Glomerular endothelial cell (primary cell): ENCODE data around the gene NR3C2. TPM values are rescaled to one million over a fixed set of nuclear protein-coding genes. Genes with fewer than 3 reads are reported as not detected.
A peak's percentile ranks its signal among the peaks of the same experiment; 100 is the strongest.

Experiments
- DNase-seq: peaks from one replicate; pipeline ENCODE4 v3.0.0-alpha.2; 2011; ENCODE audit warnings: low read depth, low spot score; ENCODE audit errors: extremely low read depth
- total RNA-seq: library from RNA; depleted of rRNA; stranded (reverse); fragments of >200 nt; gene quantifications from 2 replicates; pipeline ENCODE4 v1.2.3, GENCODE V29; 2015

NR3C2 gene
- total RNA-seq: 5.2 and 6.4 TPM in 2 replicates

GRCh38 chr4:148441986-148442831 lies at the start of gene NR3C2:
Gene NR3C2 (minus strand): TSS chr4:148442414.
- peak; percentile 91 for DNase-seq

- no peak for DNase-seq
These were observed 45.0 kb upstream of the NR3C2 start for GRCh38 chr4:148487181-148487580.

DNA sequence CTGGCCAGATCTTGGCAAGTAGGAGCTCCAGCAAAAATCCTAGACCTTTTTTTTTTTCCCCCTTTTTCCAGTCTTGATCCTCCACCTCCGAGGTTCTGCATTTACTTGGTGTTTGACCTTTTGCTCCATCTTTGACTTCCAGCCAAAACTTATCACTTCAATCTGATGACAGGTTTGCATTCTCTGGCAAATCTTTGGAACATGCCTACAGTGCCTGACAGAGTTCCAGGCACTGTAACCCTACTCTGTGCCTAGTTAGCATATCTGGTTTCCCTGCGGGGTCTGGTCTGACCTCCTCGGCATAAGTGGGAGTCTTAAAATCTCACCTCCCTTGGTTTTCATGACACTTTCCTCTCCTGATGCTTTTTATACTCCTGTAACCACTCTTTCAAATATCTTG lies 39.4 kb upstream of the NR3C2 start:
- DNase-seq: no peak

DNA sequence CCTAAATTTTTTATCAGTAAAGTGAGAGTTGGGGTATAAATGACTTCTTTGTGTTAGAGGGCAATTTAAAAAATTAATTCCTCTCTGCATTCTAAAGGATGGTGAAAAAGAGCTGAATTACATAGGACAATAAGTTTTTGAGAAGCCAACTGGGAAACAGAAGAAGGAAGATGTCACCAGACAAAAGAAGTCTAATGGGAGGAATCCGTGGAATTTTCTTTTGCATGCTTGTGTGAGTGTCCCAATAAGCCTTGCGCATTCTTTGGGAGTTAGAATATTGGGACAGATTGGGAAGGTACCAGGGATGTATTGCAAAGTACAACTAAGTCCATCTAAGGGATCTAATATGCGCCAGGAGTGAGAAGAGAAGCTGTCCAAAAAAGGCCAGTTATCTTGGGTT lies 35.1 kb upstream of the NR3C2 start:
- DNase-seq: no peak

- no peak for DNase-seq
These were observed 27.7 kb upstream of the NR3C2 start for GRCh38 chr4:148469938-148470337.

- DNase-seq: no peak
These were observed 12.6 kb upstream of the NR3C2 start for GRCh38 chr4:148454835-148455234.

- DNase-seq: no peak
These were observed 11.6 kb upstream of the NR3C2 start for GRCh38 chr4:148453833-148454232.

GRCh38 chr4:148452970-148453369 lies 10.8 kb upstream of the NR3C2 start:
- DNase-seq: no peak

GRCh38 chr4:148449921-148450320 lies 7.7 kb upstream of the NR3C2 start:
- no peak for DNase-seq

GRCh38 chr4:148448141-148448540 lies 5.9 kb upstream of the NR3C2 start:
- DNase-seq: no peak

- DNase-seq: no peak
These were observed 5.5 kb upstream of the NR3C2 start for GRCh38 chr4:148447681-148448080.

- no peak for DNase-seq
These were observed 3.7 kb upstream of the NR3C2 start for GRCh38 chr4:148445860-148446330.

DNA sequence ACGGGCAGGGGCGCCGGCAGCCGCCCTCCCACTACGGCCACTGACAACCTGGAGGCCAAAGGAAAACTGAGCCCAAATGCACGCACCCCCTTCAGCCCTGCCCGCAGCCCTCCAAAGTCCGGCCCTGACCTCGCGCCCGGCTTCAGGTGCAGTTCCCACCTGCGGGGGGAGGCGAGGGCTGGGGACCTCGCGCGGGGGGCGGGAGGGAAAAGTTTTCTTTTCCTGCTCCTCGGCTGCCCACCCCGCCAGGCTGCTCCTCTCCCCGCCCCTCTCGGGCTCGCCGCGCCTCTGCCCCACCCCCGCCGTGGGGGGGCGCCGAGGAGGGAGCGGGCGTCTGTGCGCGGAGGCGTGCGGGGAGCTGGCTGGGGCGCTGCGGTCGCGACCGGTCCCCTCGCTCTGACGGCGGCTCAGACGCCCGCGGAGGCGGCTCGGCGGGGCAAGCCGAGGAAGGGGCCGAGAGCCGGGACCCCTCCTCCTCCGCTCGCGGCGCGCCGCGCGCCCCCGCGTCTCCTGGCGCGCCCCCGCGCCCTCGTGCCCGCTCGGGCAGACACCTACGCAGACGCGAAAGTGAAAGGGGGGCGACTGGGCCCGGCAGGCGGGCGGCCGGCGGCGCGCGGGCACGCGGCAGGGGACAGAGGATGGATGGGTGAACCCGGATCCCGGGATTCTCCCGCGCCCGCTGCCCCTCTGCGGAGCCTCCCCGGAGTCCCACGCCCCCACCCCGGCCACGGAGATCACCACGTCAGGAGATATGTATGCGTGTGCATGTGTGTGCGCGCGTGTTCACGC lies 3.1 kb upstream of the NR3C2 start:
- DNase-seq: no peak

DNA sequence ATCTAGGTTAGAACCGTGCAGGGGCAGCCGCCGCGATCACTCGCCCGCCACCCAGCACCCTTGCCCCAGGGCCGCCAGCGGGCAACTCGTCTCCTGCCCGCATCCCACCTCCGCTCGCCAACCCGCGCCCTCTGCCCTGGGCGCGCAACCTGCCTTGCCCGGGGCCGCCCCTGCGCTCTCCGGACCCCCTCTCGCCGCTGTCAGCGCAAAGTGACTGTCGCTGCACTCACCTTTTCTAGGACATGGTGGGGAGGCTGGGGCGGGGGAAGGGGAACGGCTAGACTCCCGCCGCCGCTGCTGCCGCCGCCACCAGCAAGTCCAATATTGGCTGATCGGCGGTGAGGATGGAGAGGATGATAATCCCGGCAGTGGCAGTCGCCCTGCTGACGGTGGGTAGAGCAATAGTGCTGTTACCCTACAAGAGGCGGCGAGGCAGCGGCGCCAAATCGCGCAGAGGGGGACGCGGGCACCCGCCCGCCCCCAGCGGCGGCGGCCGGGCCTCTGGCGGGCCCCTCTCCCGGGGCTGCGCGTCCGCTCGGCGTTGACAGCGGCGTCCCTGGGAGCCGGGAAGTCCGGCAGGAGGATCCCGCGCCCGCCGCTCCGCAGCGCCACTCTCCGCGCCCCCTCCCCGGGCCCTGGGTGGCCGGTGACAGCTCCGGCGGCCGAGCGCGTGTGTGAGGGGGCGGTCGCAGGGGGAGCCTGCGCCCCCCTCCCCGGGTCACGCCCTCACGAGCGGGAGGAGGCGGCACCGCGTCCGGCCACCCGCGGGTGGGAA lies 2.3 kb upstream of the NR3C2 start:
- DNase-seq: no peak

DNA sequence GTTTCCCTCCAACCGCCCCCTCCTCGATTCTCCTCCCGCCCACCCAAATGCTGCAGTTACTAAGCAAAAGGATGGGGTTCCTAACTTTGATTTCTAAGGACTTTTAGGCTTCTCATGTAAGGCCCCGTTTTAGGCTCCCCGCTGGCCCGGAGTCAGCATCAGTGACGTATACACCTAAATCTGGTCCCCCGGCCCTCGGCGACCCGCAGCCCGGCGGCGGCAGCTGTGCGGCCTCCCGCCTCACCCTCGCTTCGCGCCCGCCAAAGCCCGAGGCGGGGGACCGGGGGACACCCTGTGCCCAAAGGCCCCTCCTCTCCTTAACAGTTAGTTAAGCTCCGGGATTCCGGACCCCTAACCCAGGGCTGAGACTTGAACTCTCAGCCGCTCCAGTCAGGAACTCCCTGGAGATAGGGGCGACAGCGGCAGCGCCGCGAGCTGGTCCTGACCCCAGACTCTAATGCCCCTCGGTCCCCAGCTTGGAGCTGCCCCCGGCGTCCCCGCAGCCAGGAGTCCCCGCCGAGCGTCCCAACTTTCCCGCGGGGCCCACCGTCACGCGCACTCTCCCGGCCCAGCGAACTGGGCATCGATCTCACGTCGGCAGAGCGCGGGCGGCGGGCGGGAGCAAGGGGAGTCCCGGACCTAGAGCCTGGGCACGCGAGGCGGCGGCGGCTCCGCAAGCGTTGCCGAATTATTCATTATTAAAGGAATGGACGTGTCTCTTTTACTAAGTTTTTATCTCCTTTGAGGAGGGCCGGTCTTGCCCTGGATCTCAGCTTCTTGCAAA lies 1.5 kb upstream of the NR3C2 start:
- no peak for DNase-seq

DNA sequence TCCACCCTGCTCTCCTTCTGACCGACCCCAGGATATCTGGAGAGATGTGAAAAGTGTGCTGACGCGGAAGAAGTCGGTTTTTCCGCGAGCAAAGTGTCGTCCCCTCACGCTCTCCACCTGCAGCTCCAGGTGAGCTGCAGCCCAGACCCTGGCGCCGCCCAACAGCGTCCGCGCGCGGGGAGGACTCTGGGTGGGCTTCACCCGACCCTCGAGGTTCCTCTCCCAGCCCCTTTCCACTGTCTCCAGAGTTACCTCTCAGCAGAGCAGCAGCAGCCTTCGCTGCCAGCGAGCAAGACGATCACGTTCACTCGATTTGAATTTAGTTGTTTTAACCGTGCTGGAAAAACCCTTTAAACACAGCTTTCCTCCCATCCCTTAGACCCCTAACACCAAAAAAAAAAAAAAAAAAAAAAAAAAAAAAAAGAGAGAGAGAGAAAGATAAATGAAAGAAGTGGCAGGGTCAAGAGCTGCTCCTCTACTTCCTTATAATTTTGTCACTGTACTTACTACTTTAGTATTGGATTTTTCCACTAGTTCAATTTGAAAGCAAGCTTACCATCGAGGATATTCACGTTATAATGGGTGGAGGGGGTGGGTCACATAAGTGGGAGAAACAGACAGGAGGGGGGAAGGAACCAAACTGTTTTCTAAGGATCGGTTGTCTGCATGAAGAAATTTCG lies 758 bp upstream of the NR3C2 start:
- no peak for DNase-seq

DNA sequence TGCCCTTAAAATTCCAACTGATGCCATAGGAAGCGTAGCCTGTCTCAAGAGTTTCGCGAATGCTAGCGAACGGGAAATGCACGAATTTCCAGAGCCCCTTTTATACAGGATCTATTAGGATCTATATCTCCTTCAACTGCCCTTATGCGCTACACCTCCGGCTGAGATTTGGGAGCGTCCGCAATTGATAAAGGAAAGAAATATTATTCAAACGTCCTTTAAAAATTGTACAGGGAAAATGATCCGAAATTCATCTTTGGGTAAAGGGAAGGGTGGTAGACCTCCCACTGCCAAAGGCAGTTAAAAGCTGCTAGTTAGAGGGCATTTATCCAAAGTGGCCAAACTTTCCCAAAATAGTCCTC lies 609 bp downstream of the NR3C2 start:
- DNase-seq: no peak

DNA sequence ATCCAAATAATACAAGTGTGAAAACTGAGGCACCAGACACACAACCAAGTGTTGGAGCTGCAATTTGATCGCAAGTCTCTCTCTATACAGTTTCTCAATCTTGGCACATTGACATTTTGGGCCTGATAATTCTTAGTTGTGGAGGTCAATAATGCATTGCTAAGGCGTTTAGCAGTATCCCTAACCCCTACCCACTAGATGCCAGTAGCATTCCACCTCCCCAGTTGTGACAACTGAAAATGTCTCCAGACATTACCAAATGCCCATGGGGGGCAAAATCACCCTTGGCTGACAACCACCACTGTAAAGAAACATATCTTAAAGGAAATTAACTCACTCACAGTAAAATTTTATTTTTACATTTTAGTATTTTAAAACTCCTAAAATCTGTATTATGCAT lies 4.2 kb downstream of the NR3C2 start:
- no peak for DNase-seq

DNA sequence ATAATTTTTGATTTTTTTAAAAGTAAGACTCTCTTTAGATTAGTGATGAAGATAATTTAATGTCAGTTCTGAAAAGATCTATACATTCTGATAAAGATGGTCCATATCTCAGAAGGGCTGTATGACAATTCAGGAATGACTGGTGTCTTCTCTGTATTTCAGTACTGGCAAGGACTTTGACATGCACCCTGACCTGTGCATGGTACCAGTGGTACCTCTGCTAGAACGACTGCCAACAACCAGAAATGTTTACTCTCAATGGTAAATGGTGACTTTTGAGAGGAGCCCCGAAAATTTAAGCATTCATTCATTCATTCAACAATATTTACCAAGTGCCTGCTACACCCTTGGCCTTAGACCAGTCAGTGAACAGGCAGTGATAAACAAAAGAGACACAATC lies 4.8 kb downstream of the NR3C2 start:
- DNase-seq: no peak

DNA sequence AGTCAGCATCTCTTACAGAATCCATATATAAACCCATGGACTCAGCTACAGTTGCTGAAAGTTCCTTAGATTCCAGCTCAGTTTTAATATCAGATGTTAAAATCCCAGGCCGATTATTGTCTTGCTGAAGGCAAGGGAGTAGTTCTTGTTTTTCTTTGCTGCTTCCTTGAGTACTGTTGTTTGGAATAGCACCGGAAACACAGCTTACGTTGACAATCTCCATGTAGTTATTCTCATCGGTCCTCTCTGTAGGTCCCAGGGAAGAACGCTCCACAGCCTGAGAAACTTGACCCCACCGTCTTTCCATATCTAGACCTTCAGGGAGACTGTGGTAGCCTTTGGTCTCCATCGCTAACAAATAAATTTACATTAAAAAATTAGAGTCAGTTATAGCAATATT lies 5.7 kb downstream of the NR3C2 start:
- DNase-seq: no peak
